HFF-Myc (cell line): ENCODE results near the gene NUMBL.
A peak's percentile ranks its signal among the peaks of the same experiment; 100 is the strongest.

Experiments
- DNase-seq: peaks from one replicate; pipeline ENCODE4 v3.0.0-alpha.2; 2011; ENCODE audit warnings: low read depth; ENCODE audit errors: extremely low read depth
- H3K4me3 ChIP-seq: replicated peaks from 2 replicates; pipeline ENCODE4 v1.5.1; 2011; ENCODE audit warnings: low read depth, mild to moderate bottlenecking, control low read depth, low read length
- TF ChIP-seq, protein P1 (sequence below): IDR thresholded peaks from 2 replicates; pipeline ENCODE4 v1.5.1; 2012; ENCODE audit warnings: mild to moderate bottlenecking, low read depth, low read length, control low read depth; ENCODE audit errors: missing control alignments

Gene NUMBL

DNA sequence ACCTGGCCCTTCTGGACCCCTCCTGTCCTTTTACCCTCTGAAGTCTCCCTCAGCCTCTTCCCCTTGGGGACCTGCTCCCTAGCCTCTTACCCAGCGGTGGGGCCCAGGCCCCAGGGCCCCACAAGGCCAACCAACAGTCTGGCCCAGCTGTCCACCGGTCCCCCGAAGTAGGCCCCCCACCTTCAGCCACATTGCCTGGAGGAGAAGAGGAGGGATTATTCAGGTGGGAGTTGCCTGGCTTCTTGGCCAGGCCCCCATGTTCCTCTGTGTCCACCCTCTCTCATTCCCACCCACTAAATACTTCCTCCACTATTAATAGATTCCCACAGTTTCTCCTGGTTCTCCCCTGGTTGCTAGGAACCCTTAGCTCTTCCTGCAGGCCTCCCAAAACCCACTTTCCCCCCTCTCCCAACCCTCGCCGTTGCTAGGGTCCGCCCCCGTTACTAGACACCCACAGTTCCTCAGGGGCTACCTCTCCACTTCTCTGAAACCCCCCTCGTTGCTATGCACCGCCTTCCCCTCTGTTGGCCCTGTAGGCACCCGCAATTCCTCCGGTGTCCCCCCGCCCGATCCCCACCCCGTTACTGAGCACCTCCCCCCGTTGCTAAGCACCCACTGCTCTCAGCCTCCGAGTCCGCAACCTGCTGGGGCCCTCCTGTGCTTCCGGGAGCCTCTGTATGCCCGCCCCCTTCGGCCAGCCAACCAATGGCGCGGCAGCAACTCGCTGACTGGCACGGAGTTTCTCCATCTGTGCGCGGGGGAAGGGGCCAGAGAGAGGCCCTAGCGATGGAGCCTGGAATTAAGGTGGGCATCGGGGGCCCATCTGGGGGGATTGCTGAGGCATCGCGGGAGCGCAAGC is 24.2 kb upstream of the NUMBL start:
- H3K4me3 ChIP-seq = peak overlapping the region; percentile 52
- TF ChIP-seq, protein P1, sequence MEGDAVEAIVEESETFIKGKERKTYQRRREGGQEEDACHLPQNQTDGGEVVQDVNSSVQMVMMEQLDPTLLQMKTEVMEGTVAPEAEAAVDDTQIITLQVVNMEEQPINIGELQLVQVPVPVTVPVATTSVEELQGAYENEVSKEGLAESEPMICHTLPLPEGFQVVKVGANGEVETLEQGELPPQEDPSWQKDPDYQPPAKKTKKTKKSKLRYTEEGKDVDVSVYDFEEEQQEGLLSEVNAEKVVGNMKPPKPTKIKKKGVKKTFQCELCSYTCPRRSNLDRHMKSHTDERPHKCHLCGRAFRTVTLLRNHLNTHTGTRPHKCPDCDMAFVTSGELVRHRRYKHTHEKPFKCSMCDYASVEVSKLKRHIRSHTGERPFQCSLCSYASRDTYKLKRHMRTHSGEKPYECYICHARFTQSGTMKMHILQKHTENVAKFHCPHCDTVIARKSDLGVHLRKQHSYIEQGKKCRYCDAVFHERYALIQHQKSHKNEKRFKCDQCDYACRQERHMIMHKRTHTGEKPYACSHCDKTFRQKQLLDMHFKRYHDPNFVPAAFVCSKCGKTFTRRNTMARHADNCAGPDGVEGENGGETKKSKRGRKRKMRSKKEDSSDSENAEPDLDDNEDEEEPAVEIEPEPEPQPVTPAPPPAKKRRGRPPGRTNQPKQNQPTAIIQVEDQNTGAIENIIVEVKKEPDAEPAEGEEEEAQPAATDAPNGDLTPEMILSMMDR = no peak
- DNase-seq = peak; percentile 77

DNA sequence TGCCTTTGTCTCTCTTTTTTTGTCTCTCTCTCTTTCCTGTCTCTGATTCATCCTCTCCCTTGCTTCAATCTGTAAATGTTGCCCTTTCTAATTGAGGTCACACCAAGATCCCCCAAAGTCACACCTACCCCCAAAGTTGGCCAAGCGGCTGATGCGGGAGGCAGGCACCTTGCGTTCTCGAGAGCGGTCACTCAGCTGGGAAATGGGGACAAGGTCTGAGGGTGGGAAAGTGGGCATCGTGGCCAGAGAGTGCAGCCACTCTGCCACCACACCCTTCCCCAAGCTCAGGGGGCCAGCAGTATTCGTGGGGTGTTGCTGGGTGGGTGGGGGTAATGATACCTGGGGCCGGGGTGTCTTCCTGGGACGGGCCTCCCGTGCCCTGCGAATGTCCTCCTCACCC is 23.5 kb upstream of the NUMBL start:
- peak overlapping the region; percentile 52 for H3K4me3 ChIP-seq
- DNase-seq = no peak
- TF ChIP-seq, protein P1 = no peak

GRCh38 chr19:40709817-40710216 is 19.4 kb upstream of the NUMBL start:
- H3K4me3 ChIP-seq = no peak overlapping the region
- DNase-seq = no peak
- TF ChIP-seq, protein P1 = no peak

GRCh38 chr19:40707615-40708014 is 17.2 kb upstream of the NUMBL start:
- TF ChIP-seq, protein P1 = no peak
- no peak for DNase-seq
- H3K4me3 ChIP-seq = no peak overlapping the region

GRCh38 chr19:40705950-40706619 is 15.6 kb upstream of the NUMBL start:
- no peak overlapping the region for H3K4me3 ChIP-seq
- TF ChIP-seq, protein P1 = no peak
- no peak for DNase-seq

DNA sequence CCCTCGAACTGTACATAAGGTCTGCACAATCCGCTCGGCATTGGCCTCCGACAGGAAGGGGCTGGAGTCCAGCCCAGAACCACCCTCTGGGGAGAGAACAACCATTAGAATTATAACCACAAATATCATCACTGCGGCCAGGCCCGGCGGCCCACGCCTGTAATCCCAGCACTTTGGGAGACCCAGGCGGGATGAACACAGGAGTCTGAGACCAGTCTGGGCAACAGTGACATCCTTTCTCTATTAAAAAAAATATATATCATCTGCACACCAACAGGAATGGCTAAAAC is 14.9 kb upstream of the NUMBL start:
- no peak overlapping the region for H3K4me3 ChIP-seq
- DNase-seq = no peak

More for the DNA sequence above, 14.9 kb upstream of the NUMBL start:
- TF ChIP-seq, protein P1 = no peak
